HFF-Myc (cell line): Measurements from ENCODE around the gene GIGYF1.
"Not testable (repeated sequence)": the region's sequence is repeated elsewhere in the genome, so short reads cannot be mapped to it uniquely, and the experiment has no call there.

ENCODE experiments used
- DNase-seq: peaks from one replicate; pipeline ENCODE4 v3.0.0-alpha.2; 2011; ENCODE audit warnings: low read depth; ENCODE audit errors: extremely low read depth
- H3K4me3 ChIP-seq: replicated peaks from 2 replicates; pipeline ENCODE4 v1.5.1; 2011; ENCODE audit warnings: low read depth, mild to moderate bottlenecking, control low read depth, low read length
- TF ChIP-seq, protein P1 (sequence below): IDR thresholded peaks from 2 replicates; pipeline ENCODE4 v1.5.1; 2012; ENCODE audit warnings: mild to moderate bottlenecking, low read depth, low read length, control low read depth; ENCODE audit errors: missing control alignments

GIGYF1 gene

DNA sequence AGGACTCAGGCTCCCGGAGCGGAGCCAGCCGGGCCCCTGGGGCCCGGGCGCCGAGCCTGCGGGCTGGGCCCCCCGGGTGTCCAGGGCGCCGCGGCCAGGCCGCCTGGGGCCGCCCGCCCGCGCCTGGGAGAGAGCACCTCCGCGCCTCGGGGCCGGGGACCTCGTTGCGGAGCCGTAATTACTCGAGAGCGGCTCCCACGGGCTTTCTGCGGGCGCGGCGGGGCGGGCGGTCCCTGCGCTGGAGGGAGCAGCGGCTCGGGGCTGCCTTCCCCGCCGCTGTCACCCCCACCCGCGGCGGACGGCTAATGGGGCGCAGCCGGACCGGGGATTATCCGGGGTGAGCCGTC is 19.0 kb downstream of the GIGYF1 start:
- peak overlapping the region; percentile 86 for H3K4me3 ChIP-seq
- no peak for DNase-seq
- TF ChIP-seq, protein P1, sequence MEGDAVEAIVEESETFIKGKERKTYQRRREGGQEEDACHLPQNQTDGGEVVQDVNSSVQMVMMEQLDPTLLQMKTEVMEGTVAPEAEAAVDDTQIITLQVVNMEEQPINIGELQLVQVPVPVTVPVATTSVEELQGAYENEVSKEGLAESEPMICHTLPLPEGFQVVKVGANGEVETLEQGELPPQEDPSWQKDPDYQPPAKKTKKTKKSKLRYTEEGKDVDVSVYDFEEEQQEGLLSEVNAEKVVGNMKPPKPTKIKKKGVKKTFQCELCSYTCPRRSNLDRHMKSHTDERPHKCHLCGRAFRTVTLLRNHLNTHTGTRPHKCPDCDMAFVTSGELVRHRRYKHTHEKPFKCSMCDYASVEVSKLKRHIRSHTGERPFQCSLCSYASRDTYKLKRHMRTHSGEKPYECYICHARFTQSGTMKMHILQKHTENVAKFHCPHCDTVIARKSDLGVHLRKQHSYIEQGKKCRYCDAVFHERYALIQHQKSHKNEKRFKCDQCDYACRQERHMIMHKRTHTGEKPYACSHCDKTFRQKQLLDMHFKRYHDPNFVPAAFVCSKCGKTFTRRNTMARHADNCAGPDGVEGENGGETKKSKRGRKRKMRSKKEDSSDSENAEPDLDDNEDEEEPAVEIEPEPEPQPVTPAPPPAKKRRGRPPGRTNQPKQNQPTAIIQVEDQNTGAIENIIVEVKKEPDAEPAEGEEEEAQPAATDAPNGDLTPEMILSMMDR: no peak

DNA sequence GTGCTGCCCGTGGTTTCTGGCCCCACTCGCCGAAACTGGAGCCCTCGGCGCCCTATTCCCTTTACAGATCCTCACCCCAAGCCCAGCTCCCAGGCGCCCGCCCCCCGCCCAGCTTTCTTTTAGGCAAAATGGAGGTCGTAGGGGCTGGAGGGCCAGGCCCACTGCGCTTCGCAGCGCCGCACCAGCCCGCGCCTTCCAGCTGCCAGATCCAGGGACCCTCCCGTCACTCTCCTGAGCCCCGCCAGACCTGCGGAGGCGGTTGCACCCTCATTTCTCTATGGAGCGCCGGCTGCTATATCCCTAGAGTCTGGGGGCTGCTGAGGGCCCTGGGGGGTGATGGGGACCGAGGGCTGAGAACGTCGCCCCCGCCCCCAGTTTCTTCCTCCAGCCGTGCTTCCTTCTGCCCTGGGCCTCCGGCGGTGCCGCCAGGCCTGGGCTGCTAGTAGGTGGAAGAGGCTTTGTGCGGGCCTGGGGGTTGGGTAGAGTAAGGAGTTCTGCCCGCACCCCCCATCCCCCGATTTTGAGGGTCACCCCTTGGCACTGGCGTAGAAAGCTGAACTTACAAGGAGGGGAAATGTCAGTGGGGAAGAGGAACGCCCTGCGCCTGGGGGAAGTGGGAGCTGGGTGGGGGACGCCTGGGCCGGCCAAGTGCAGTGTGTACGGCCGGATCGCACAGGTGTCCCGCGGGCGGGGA is 19.5 kb downstream of the GIGYF1 start:
- TF ChIP-seq, protein P1: no peak
- DNase-seq: no peak
- peak overlapping the region; percentile 86 for H3K4me3 ChIP-seq

DNA sequence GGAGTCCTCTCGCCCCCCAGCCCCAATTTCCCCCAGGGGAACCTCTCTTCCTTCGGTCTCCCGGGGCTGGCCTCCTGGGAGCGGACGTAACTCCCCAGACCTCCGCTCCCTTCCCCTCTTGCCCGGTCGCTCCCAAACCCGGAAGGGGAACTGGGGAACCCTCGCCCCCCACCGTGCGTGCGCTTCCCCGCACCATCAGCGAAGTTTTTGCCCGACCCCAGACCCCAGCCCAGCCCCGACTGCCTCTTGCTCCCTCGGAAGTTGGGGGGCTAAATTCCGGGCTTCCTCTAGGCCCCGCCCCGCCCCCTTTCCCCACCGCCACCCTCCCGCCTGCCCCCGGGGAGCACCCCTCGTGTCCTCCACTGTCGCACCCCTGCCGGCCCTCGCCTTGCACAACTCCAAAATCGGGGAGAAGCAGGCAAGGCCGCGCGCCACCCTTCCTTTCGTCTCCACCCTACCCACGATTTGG is 20.1 kb downstream of the GIGYF1 start:
- no peak for DNase-seq
- TF ChIP-seq, protein P1: no peak
- peak overlapping the region; percentile 86 for H3K4me3 ChIP-seq

DNA sequence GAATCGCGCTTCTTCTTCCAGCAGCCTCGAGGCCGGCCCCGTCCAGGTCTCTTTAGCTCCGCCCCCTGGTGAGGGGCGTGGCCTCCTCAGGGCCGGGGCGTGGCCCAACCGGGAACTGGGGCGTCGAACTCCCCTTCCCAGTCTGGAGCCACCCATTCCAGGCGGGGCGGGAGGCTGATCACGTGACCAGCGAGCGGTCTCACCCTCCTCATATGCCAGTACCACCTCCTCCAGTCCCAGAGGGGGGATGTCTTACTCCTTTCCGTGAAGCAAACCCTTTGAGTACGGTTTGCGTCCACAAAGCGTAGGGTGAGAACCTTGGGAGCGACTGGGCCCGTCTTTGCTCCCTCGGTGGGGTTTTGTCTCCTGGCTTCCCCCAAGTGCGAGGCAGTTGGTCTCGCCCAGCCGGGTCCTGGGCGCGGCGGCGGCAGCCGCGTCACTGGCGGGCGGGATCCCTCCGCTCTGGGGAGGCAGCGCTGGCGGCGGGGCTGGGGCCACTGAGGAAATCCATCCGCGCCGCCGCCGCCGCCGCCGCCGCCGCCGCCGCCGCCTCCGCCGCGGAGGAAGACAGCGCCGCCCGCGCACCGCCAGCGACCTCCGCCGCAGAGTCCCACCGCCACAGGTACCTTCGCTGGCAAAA is 20.6 kb downstream of the GIGYF1 start, which contains the start of gene GNB2:
Gene GNB2 (plus strand): TSS at position 439 of the 640 bp plus-strand sequence. CDS start 2,526 bp downstream, outside the sequence.
- DNase-seq: peak; percentile 96
- TF ChIP-seq, protein P1: no peak
- peak within 1 kb of the TSS; percentile 86 for H3K4me3 ChIP-seq

DNA sequence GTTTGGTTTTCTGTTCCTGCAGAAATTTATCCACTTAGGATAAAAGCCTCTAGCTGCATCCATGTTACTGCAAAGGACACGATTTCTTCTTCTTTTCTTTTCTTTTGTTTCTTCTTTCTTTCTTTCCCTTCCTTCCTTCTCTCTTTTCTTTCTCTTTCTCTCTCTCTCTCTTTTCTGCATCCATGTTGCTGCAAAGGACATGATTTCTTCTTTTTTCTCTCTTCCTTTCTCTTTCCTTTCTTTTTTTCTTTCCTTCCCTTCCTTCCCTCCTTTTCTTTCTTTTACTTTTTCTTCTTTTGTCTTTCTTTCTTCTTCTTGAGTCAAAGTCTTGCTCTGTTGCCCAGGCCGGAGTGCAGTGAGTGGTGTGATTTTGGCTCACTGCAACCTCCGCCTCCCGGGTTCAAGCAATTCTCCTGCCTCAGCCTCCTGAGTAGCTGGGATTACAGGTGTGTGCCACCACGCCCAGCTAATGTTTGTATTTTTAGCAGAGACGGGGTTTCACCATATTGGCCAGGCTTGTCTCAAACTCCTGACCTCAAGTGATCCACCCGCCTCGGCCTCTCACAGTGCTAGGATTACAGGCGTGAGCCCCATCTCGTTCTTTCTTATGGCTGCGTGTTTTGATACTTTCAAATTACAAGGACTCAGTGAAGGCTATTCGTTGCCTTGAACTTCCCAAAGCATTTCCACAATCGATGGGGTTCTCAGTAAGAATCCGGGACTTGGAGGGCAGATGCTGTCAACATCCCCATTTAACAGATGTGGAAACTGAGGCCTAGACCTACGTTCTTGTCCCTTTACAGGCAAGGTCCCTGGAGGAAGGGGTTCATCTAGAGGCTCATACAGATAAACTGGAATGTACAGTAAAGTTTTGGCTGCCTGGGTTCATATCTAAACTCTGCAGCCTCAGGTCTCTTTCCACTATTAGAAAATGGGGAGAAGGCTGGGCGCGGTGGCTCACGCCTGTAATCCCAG is 22.4 kb downstream of the GIGYF1 start:
- no peak for DNase-seq
- TF ChIP-seq, protein P1: no peak
- no peak overlapping the region for H3K4me3 ChIP-seq

DNA sequence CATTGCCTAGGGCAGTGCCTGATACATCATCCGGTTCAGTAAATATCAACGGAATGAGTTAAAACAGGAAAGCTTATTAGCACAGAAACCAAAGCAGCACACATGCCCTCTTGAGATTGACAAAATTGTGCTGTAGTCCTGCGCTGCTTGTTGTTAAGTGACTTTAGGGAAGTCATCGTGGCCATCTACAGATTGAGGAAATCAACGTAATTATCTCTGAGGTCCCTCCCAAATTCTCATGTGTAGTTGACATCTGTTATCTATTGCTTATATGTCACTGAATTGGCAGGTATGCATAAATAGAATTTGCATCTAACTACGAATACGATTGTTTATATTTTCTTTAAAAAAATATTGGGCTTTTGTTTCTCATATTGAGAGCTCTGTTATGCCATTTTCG is 24.0 kb downstream of the GIGYF1 start:
- no peak for DNase-seq
- H3K4me3 ChIP-seq: no peak overlapping the region
- TF ChIP-seq, protein P1: no peak

DNA sequence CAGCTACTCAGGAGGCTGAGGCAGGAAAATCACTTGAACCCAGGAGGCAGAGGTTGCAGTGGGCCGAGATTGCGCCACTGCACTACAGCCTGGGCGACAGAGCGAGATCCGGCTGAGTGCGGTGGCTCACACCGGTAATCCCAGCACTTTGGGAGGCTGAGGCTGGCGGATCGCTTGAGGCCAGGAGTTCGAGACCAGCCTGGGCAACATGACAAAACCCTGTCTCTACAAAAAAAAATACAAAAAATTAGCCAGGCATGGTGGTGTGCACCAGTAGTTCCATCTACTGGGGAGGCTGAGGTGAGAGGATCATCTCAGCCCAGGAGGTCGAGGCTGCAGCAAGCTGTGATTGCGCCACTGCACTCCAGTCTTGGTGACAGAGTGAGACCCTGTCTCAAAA is 24.9 kb downstream of the GIGYF1 start:
- H3K4me3 ChIP-seq, DNase-seq: not testable (repeated sequence)
